Activated B cell treated with CpG ODN at 0.5 μM for 24 hours (primary cell): ENCODE data around the gene NHEJ1. TPM values are rescaled to one million over a fixed set of nuclear protein-coding genes. Genes with fewer than 3 reads are reported as not detected.

Experiments
- ATAC-seq: fragments of 200-7000 bp; cut with Tn5 transposase; one replicate; pipeline ENCODE4 v1.10.0; 2021; ENCODE audit warnings: low read depth, mild to moderate bottlenecking, moderate library complexity
- CTCF ChIA-PET: fragments of 350-600 bp; sonication (Branson Sonifier 250); formaldehyde crosslinking; loops from one replicate; lab custom pipeline; 2021; ENCODE audit warnings: antibody characterized with exemption; lab: Charles Lee
- POLR2A ChIA-PET: fragments of 350-600 bp; sonication (Branson Sonifier 250); formaldehyde crosslinking; loops from one replicate; lab custom pipeline; 2021; ENCODE audit warnings: antibody characterized with exemption; lab: Charles Lee
- DNase-seq: peaks from one replicate; pipeline ENCODE4 v3.0.0; 2022
- H3K27ac Mint-ChIP-seq: one replicate; pipeline ENCODE4 v1.8.0; 2020; ENCODE audit warnings: mixed read lengths
- H3K27me3 Mint-ChIP-seq: one replicate; pipeline ENCODE4 v1.8.0; 2021; ENCODE audit warnings: mixed read lengths
- H3K36me3 Mint-ChIP-seq: one replicate; pipeline ENCODE4 v1.8.0; 2021; ENCODE audit warnings: low read depth, mixed read lengths
- H3K4me1 Mint-ChIP-seq: one replicate; pipeline ENCODE4 v1.8.0; 2021; ENCODE audit warnings: mixed read lengths
- H3K4me3 Mint-ChIP-seq: one replicate; pipeline ENCODE4 v1.8.0; 2020; ENCODE audit warnings: mild to moderate bottlenecking, mixed read lengths
- H3K9me3 Mint-ChIP-seq: one replicate; pipeline ENCODE4 v1.8.0; 2020; ENCODE audit warnings: mixed read lengths
- CTCF ChIP-seq: fragments of 200-600 bp; IDR thresholded peaks from one replicate; pipeline ENCODE4 v1.8.0; 2022; ENCODE audit warnings: antibody characterized with exemption, mild to moderate bottlenecking
- intact Hi-C: fragments of 100-400 bp; cut with micrococcal nuclease; formaldehyde crosslinking; loops from one replicate; pipeline ENCODE4 v1.15.1; 2024
- total RNA-seq: library from RNA; stranded (reverse); gene quantifications from 2 replicates; pipeline ENCODE4 v1.2.3, GENCODE V29; 2022

The NHEJ1 gene
- total RNA-seq, 1 donor from 2014 or later: 19.1 TPM

GRCh38 chr2:219128396-219128795, 32.2 kb downstream of the NHEJ1 start:
- TF ChIP-seq CTCF: no peak
- POLR2A ChIA-PET: no interaction called here
- H3K27ac Mint-ChIP-seq: no peak overlapping the region
- no peak overlapping the region for H3K4me3 Mint-ChIP-seq
- no peaks in the 10 kb centered on the region for H3K27me3 Mint-ChIP-seq
- H3K9me3 Mint-ChIP-seq: no peaks in the 10 kb centered on the region
- intact Hi-C loops: no loop called here
- no peaks in the 10 kb centered on the region for H3K4me1 Mint-ChIP-seq
- H3K36me3 Mint-ChIP-seq: peaks cover 44% of the 10 kb centered on the region
- ATAC-seq: no peak
- CTCF ChIA-PET: no interaction called here
- no peak for DNase-seq

- Mint-ChIP-seq H3K9me3 (no peaks in the 10 kb centered on the region), H3K36me3 (peaks cover 39% of the 10 kb centered on the region), H3K4me1 (no peaks in the 10 kb centered on the region), H3K27me3 (no peaks in the 10 kb centered on the region), H3K27ac (no peak overlapping the region), H3K4me3 (no peak overlapping the region)
- ChIA-PET POLR2A (no interaction called here), CTCF (no interaction called here)
- intact Hi-C loops: no loop called here
- ATAC-seq (no peak), DNase-seq (no peak)
- no peak for TF ChIP-seq CTCF
Observed at GRCh38 chr2:219127037-219127635, 33.5 kb downstream of the NHEJ1 start.

- CTCF ChIA-PET: no interaction called here
- no peaks in the 10 kb centered on the region for H3K4me1 Mint-ChIP-seq
- no peak overlapping the region for H3K27ac Mint-ChIP-seq
- H3K36me3 Mint-ChIP-seq: peaks cover 40% of the 10 kb centered on the region
- DNase-seq: no peak
- H3K4me3 Mint-ChIP-seq: no peak overlapping the region
- H3K9me3 Mint-ChIP-seq: no peaks in the 10 kb centered on the region
- intact Hi-C loops: no loop called here
- POLR2A ChIA-PET: no interaction called here
- no peak for ATAC-seq
- TF ChIP-seq CTCF: no peak
- H3K27me3 Mint-ChIP-seq: no peaks in the 10 kb centered on the region
Observed at GRCh38 chr2:219126555-219126954, 34.1 kb downstream of the NHEJ1 start.

- no peak overlapping the region for H3K4me3 Mint-ChIP-seq
- DNase-seq (no peak), ATAC-seq (no peak)
- intact Hi-C loops: no loop called here
- no peak for TF ChIP-seq CTCF
- H3K27ac Mint-ChIP-seq: no peak overlapping the region
- ChIA-PET POLR2A (no interaction called here), CTCF (no interaction called here)
- no peaks in the 10 kb centered on the region for H3K27me3 Mint-ChIP-seq
- H3K36me3 Mint-ChIP-seq: peaks cover 36% of the 10 kb centered on the region
- H3K4me1 Mint-ChIP-seq: no peaks in the 10 kb centered on the region
- H3K9me3 Mint-ChIP-seq: no peaks in the 10 kb centered on the region
Observed at GRCh38 chr2:219125886-219126270, 34.7 kb downstream of the NHEJ1 start.

- ATAC-seq: no peak
- intact Hi-C loops: no loop called here
- Mint-ChIP-seq H3K36me3 (peaks cover 32% of the 10 kb centered on the region), H3K4me1 (no peaks in the 10 kb centered on the region), H3K27me3 (no peaks in the 10 kb centered on the region), H3K4me3 (no peak overlapping the region), H3K9me3 (no peaks in the 10 kb centered on the region), H3K27ac (no peak overlapping the region)
- ChIA-PET POLR2A (no interaction called here), CTCF (no interaction called here)
- no peak for DNase-seq
- TF ChIP-seq CTCF: no peak
Observed at GRCh38 chr2:219125225-219125885, 35.3 kb downstream of the NHEJ1 start.
